ENCODE measurements around the gene SCIMP.
"Not testable (repeated sequence)": the region's sequence is repeated elsewhere in the genome, so short reads cannot be mapped to it uniquely, and the experiment has no call there.

The SCIMP gene

GRCh38 chr17:5225668-5226457 is 8.8 kb downstream of the SCIMP start:
- TF ChIP-seq CTCF (IDR thresholded peaks at IDR 0.05; ENCODE audit: borderline replicate concordance, control extremely low read depth, extremely low read depth, insufficient read depth, missing control alignments) = no peak
- in situ Hi-C loops (cut with MboI; ENCODE audit: low sequenced_read_pairs, unreplicated experiment) = no loop called here

DNA sequence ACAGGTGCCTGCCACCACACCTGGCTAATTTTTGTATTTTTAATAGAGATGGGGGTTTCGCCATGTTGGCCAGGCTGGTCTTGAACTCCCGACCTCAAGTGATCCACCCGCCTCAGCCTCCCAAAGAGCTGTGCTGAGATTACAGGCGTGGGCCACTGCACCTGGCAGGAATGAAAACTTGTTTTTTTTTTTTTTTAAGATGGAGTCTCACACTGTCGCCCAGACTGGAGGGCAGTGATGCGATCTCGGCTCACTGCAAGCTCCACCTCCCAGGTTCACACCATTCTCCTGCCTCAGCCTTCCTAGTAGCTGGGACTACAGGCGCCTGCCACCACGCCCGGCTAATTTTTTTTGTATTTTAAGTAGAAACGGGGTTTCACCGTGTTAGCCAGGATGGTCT is 12.7 kb downstream of the SCIMP start:
- in situ Hi-C loops (cut with MboI; ENCODE audit: low sequenced_read_pairs, unreplicated experiment) = not testable (repeated sequence)

More at GRCh38 chr17:5225668-5226457, 8.8 kb downstream of the SCIMP start:
- DNase-seq (ENCODE audit: low spot score) = no peak

DNA sequence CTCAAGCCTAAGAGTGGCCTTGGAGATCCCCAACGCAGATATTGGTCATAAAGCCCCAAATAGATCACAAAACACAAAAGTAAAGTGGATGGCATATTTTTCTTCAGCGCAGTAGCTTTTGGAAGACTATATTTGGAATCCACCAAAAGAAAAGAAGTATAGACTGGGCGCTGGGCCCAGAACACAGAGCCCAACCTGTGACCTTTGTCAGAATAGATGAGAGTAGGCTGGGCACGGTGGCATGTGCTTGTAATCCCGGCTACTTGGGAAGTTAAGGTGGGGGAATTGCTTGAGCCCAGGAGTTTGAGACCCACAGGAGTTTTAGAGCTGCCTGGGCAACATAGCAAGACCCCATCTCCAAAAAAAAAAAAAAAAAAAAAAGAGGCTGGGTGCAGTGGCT is 14.6 kb downstream of the SCIMP start:
- in situ Hi-C loops (cut with MboI; ENCODE audit: low sequenced_read_pairs, unreplicated experiment) = no loop called here
- DNase-seq (ENCODE audit: low spot score) = no peak
- TF ChIP-seq CTCF (IDR thresholded peaks at IDR 0.05; ENCODE audit: borderline replicate concordance, control extremely low read depth, extremely low read depth, insufficient read depth, missing control alignments) = no peak

More for the DNA sequence above, 12.7 kb downstream of the SCIMP start:
- not testable (repeated sequence) for DNase-seq (ENCODE audit: low spot score)

DNA sequence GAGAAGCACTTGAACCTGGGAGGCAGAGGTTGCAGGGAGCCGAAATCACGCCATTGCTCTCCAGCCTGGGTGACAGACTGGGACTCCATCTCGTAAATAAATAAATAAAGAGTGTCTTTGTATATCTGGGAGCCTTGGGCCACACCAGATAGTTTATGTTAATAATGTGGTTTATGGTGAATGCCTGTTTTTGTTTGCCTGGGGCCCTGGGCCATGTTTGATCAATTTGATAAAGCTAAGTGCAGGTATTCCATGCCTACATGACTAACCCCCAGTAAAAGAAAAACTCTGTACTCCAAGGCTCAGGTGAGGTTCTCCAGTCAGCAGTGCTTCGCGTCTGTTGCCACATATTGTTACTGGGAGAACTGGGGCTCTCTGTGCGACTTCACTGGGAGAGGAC is 15.1 kb downstream of the SCIMP start:
- no peak for TF ChIP-seq CTCF (IDR thresholded peaks at IDR 0.05; ENCODE audit: borderline replicate concordance, control extremely low read depth, extremely low read depth, insufficient read depth, missing control alignments)
- in situ Hi-C loops (cut with MboI; ENCODE audit: low sequenced_read_pairs, unreplicated experiment) = no loop called here
- no peak for DNase-seq (ENCODE audit: low spot score)

DNA sequence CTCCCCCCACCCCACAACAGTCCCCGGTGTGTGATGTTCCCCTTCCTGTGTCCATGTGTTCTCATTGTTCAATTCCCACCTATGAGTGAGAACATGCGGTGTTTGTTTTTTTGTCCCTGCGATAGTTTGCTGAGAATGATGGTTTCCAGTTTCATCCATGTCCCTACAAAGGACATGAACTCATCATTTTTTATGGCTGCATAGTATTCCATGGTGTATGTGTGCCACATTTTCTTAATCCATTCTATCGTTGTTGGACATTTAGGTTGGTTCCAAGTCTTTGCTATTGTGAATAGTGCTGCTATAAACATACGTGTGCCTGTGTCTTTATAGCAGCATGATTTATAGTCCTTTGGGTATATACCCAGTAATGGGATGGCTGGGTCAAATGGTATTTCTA is 17.1 kb downstream of the SCIMP start:
- DNase-seq (ENCODE audit: low spot score); in situ Hi-C loops (cut with MboI; ENCODE audit: low sequenced_read_pairs, unreplicated experiment): not testable (repeated sequence)

GRCh38 chr17:5211458-5211857 is 23.2 kb downstream of the SCIMP start:
- no peak for TF ChIP-seq CTCF (IDR thresholded peaks at IDR 0.05; ENCODE audit: borderline replicate concordance, control extremely low read depth, extremely low read depth, insufficient read depth, missing control alignments)
- DNase-seq (ENCODE audit: low spot score) = no peak
- in situ Hi-C loops (cut with MboI; ENCODE audit: low sequenced_read_pairs, unreplicated experiment) = no loop called here

- DNase-seq (ENCODE audit: low spot score) = no peak
- in situ Hi-C loops (cut with MboI; ENCODE audit: low sequenced_read_pairs, unreplicated experiment) = no loop called here
- no peak for TF ChIP-seq CTCF (IDR thresholded peaks at IDR 0.05; ENCODE audit: borderline replicate concordance, control extremely low read depth, extremely low read depth, insufficient read depth, missing control alignments)
Observed at GRCh38 chr17:5210614-5211252, 23.9 kb downstream of the SCIMP start.

Data from GM13976 (cell line).